Measurements from ENCODE around the gene CLCN1. TPM values are rescaled to one million over a fixed set of nuclear protein-coding genes. Genes with fewer than 3 reads are reported as not detected.

The CLCN1 gene
- total and polyA plus RNA-seq, 10 of the 15 experiments (the other 5 are each of a cell fraction or from before 2014, with no cell fraction given), result 0.30 TPM; not detected in 9

- TF ChIP-seq ATF3 (IDR thresholded peaks at IDR 0.05; ENCODE audit: borderline replicate concordance, extremely low read depth, low read depth, low read length), result no peak
- no peak for TF ChIP-seq ZNF274 (IDR thresholded peaks at IDR 0.05; ENCODE audit: insufficient read depth, insufficient read length)
- peak in 1 of 2 experiments; percentile 65; a peak in 3 of 4 replicates for TF ChIP-seq IKZF2 (IDR thresholded peaks at IDR 0.05)
- peak; percentile 71 for TF ChIP-seq ZNF687 (IDR thresholded peaks at IDR 0.05)
- peak; percentile 88 for TF ChIP-seq BACH1 (IDR thresholded peaks at IDR 0.05; ENCODE audit: borderline replicate concordance)
- no peak for TF ChIP-seq SPI1 (IDR thresholded peaks at IDR 0.05; ENCODE audit: borderline replicate concordance, insufficient read depth, low read depth, low read length)
These were observed 27.7 kb upstream of the CLCN1 start, which contains the start of gene CASP2 (continued) for GRCh38 chr7:143287935-143288826.
